ENCODE results near the gene ATP9B. TPM values are rescaled to one million over a fixed set of nuclear protein-coding genes. Genes with fewer than 3 reads are reported as not detected.

Gene ATP9B
- polyA plus RNA-seq, 3 donors = 7.2 to 20.3 (median 14.0) TPM

GRCh38 chr18:79200546-79201268 lies 131.5 kb downstream of the ATP9B start:
- H3K36me3 Mint-ChIP-seq = peaks cover 5 to 18% of the 10 kb centered on the region in 2 donors
- H3K79me2 ChIP-seq (ENCODE audit: insufficient read depth, low read length) = no peaks in the 10 kb centered on the region
- no peaks in the 10 kb centered on the region for H3K4me1 Mint-ChIP-seq
- no peak overlapping the region for H3K27ac ChIP-seq (ENCODE audit: low read depth in 1 of 2, low read length in 2 of 2)
- H3K27me3 Mint-ChIP-seq (ENCODE audit: low read depth in 3 of 3) = no peaks in the 10 kb centered on the region
- no peak overlapping the region for H3K9ac ChIP-seq (ENCODE audit: insufficient read depth, low read length, poor library complexity, severe bottlenecking)
- peaks cover 0 to 18% of the 10 kb centered on the region in 2 donors for H3K36me3 ChIP-seq (replicated peaks in 1 of 2; ENCODE audit: control insufficient read depth in 1 of 2, insufficient read depth in 2 of 2, low read length in 2 of 2)
- intact Hi-C loops (cut with micrococcal nuclease) = no loop called here
- WGBS (ENCODE audit: insufficient coverage) = 81% methylated on average over 5 of the region's 7 CpGs
- H3K27ac Mint-ChIP-seq = no peak overlapping the region
- DNase-seq = peak in 2 of 3 donors; percentile 22 to 27
- H3K9me3 ChIP-seq (replicated peaks in 1 of 2; ENCODE audit: control insufficient read depth in 1 of 2, insufficient read depth in 1 of 2, low read length in 2 of 2) = no peaks in the 10 kb centered on the region
- no peak overlapping the region for H3K4me2 ChIP-seq (replicated peaks; ENCODE audit: extremely low read depth, low read length, poor library complexity, severe bottlenecking)
- H4K20me1 ChIP-seq (ENCODE audit: insufficient read depth, low read length) = no peaks in the 10 kb centered on the region
- no peak overlapping the region for H2AFZ ChIP-seq (ENCODE audit: insufficient read depth, low read depth, low read length, poor library complexity, severe bottlenecking)
- H3K27me3 ChIP-seq (ENCODE audit: control insufficient read depth in 2 of 2, insufficient read depth in 2 of 2, low read length in 2 of 2) = no peaks in the 10 kb centered on the region
- no peak overlapping the region for H3K4me3 Mint-ChIP-seq
- no peaks in the 10 kb centered on the region for H3K9me3 Mint-ChIP-seq
- no peak overlapping the region for H3K4me3 ChIP-seq (replicated peaks in 1 of 3; ENCODE audit: low read depth in 2 of 3, low read length in 3 of 3)
- no peak for TF ChIP-seq CTCF (IDR thresholded peaks at IDR 0.05)
- no peaks in the 10 kb centered on the region for H3K4me1 ChIP-seq (ENCODE audit: control insufficient read depth in 1 of 2, insufficient read depth in 2 of 2, low read length in 2 of 2)

DNA sequence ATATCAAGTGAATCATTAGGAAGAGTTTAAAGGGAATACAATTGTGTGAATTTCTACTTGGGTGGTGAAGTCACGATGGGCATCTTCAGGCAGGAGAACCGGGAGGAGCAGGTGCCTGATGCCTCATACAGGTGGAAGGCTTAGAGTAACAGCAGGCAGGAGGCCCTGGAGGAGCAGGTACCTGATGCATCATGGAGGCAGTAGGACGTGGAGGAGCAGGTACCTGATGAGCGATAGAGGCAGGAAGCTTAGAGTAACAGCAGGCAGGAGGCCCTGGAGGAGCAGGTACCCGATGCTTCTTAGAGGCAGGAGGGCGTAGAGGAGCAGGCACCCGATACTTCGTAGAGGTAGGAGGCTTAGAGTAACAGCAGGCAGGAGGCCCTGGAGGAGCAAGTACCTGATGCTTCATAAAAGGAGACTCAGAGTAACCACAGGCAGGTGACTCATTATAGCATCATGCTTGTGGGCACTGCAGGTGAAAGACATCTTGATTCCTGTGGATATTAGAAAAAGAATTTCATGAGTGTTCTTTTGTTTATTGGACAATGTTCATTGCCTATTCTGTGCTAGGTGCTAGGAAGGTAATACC lies 133.9 kb downstream of the ATP9B start:
- WGBS (ENCODE audit: insufficient coverage) = 94% methylated on average over 8 of the region's 8 CpGs
- H3K79me2 ChIP-seq (ENCODE audit: insufficient read depth, low read length) = no peaks in the 10 kb centered on the region
- Mint-ChIP-seq H3K27me3 (ENCODE audit: low read depth in 3 of 3) (no peaks in the 10 kb centered on the region), H3K4me1 (no peaks in the 10 kb centered on the region), H3K27ac (no peak overlapping the region), H3K4me3 (no peak overlapping the region), H3K9me3 (no peaks in the 10 kb centered on the region), H3K36me3 (peaks cover 17 to 33% of the 10 kb centered on the region in 2 donors)
- H3K4me2 ChIP-seq (replicated peaks; ENCODE audit: extremely low read depth, low read length, poor library complexity, severe bottlenecking) = no peak overlapping the region
- no peak for DNase-seq
- no peak for TF ChIP-seq CTCF (IDR thresholded peaks at IDR 0.05)
- H3K9ac ChIP-seq (ENCODE audit: insufficient read depth, low read length, poor library complexity, severe bottlenecking) = no peak overlapping the region
- no peaks in the 10 kb centered on the region for H3K27me3 ChIP-seq (ENCODE audit: control insufficient read depth in 2 of 2, insufficient read depth in 2 of 2, low read length in 2 of 2)
- no peaks in the 10 kb centered on the region for H3K4me1 ChIP-seq (ENCODE audit: control insufficient read depth in 1 of 2, insufficient read depth in 2 of 2, low read length in 2 of 2)
- no peak overlapping the region for H3K4me3 ChIP-seq (replicated peaks in 1 of 3; ENCODE audit: low read depth in 2 of 3, low read length in 3 of 3)
- intact Hi-C loops (cut with micrococcal nuclease) = no loop called here
- H3K27ac ChIP-seq (ENCODE audit: low read depth in 1 of 2, low read length in 2 of 2) = no peak overlapping the region
- no peaks in the 10 kb centered on the region for H4K20me1 ChIP-seq (ENCODE audit: insufficient read depth, low read length)
- H2AFZ ChIP-seq (ENCODE audit: insufficient read depth, low read depth, low read length, poor library complexity, severe bottlenecking) = no peak overlapping the region
- H3K36me3 ChIP-seq (replicated peaks in 1 of 2; ENCODE audit: control insufficient read depth in 1 of 2, insufficient read depth in 2 of 2, low read length in 2 of 2) = peaks cover 10 to 24% of the 10 kb centered on the region in 2 donors
- no peaks in the 10 kb centered on the region for H3K9me3 ChIP-seq (replicated peaks in 1 of 2; ENCODE audit: control insufficient read depth in 1 of 2, insufficient read depth in 1 of 2, low read length in 2 of 2)

Data from CD14-positive monocyte (primary cell).